HG03135 (cell line): ENCODE measurements around the gene L1CAM.
"Not testable (repeated sequence)": the region's sequence is repeated elsewhere in the genome, so short reads cannot be mapped to it uniquely, and the experiment has no call there.

Source experiments
- ATAC-seq: cut with Tn5 transposase; IDR thresholded peaks from one replicate; pipeline ENCODE4 v1.9.1; 2021; ENCODE audit warnings: mild to moderate bottlenecking, moderate library complexity; ENCODE audit not compliant: unreplicated experiment

L1CAM gene

GRCh38 chrX:153830640-153831428 is 55.1 kb downstream of the L1CAM start:
- ATAC-seq, result no peak

DNA sequence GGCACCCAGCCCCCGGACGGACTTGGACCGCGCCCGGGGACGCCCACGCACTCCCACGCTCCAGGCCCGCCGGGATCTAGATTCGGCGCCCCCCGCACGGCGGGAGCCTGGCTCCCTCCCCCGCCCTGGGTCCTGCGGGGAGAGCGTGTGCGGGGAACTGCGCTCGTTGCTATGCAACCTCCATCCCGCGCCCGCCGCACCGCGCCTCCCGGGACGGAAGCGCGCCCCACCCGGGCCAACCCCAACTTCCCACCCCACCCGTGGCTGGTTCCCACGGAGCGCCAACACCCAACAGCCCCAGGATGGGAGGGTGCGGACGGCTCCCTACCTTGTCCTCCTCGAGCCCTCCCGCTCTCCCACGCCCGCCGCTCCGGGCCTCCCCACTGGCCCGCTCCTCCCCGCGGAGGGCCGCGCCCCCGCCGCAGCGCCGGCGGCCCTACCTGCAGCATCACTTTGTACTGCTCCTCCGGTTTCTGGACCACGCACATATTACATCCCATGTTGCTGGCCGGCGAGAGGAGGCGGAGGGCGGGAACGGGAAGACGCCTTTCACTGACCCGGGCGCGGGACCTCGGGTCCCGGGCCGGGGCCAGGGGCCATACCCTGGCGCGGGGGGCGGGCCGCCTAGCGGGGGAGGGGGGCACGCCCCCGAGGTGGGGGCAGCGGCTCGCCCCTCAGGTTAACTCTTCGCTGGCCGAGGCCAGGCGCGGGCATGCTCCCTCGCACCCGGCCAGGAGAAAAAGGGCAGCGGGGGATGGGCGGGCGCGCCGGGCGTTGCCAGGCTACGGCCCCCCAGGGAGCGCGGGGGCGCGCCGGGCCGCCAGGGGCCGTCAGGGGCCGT is 56.0 kb downstream of the L1CAM start, which contains the start of gene PDZD4:
Gene PDZD4 (minus strand): TSS at position 746 of the 841 bp plus-strand sequence. CDS start 246 bp downstream, at position 500.
- ATAC-seq, result no peak

GRCh38 chrX:153829549-153829798 is 56.5 kb downstream of the L1CAM start:
- no peak for ATAC-seq

DNA sequence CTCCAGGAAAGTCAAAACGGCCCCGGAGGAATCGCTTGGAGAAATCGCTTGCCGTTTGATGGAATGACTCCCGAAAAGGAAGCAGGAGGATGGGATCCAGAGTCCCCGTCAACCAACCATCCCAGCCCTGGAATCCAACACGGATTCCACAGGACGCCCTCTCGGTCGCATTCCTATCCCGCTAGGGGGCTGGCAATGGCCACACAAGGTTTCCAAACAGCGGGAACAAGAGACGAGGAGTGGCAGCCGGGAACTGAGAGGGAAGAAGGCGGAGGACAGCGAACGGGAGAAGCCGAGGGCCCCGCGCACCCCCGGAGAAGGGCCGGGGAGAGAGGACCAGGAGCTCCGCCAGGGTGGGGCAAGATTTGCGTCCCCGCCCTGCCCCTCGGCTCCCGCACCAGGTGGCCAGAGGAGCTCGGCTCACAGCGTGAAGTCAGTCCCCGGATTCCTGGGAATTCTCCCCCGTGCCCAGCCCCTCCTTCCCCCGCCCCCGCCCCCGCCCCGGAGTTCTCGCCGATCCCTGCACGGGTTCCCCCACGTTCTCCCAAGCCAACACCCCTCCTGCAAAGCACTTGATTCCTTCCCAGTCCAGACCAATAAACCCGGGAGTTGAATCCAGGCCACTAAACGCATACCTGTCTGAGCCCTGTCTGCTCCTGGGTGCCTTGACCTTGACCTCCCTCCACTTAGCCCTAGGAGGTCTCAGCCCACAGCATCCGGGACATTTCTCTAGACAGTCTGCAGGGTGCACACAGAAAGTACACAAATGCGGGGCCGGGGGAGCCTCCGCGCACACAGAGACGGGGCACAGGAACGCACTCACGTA is 57.0 kb downstream of the L1CAM start:
- no peak for ATAC-seq

DNA sequence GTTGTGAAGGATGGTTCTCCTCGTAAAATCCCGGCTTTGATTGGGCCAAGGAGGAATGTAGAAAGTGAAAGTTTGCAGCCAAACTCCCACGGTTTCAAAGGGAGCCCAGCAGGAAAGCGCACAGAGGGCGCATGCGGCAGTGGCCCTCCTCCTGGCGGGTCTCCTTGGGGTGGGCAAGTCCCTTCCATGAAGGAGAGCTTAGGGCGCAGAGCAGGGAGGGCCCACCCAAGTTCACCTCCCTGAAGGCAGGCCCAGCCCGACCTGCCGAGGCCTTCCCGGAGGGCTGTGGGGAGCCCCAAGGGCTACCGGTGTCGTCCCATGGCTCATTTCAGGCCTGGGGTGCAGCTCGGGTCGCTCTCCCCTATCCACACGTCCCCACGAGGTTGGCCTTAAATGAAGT is 57.7 kb downstream of the L1CAM start:
- ATAC-seq, result no peak

GRCh38 chrX:153827903-153828302 is 58.1 kb downstream of the L1CAM start:
- no peak for ATAC-seq

DNA sequence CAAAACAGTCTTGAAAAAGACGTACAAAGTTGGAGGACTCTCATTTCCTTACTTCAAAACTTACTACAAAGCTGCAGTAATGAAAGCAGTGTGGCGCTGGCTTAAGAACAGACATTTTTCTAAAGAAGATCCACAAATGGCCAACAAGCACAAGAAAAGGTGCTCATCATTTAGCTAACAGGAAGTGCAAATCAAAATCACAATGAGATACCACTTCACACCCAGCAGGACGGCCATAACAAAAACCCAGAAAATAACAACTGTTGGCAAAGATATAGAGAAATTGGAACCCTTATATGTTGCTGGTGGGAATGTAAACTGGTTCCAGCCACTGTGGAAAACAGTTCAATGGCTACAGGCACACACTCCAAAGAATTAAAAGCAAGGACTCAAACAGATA is 59.0 kb downstream of the L1CAM start:
- no peak for ATAC-seq

- no peak for ATAC-seq
Observed at GRCh38 chrX:153825042-153825441, 60.9 kb downstream of the L1CAM start.

DNA sequence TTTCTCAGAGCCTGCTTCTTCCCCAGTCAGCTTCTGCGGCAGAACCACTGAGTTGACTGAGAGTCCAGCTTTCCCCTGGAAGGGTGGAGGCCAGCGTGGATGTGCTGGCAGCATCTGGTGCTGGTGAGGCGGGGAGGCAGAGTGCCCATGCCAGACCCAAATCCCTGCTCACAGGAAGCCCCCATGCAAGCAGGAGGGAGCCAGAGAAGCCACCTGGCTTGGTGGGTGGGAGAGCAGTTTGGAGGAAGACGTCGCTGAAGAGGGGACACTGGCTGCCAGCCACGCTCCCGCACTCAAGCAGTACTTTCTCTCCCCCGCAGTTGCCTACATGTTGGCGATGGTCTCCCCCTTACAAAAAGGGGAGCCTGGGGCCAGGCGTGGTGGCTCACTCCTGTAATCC is 61.6 kb downstream of the L1CAM start:
- ATAC-seq, result no peak

- ATAC-seq, result no peak
Observed at GRCh38 chrX:153821066-153821465, 64.9 kb downstream of the L1CAM start.

DNA sequence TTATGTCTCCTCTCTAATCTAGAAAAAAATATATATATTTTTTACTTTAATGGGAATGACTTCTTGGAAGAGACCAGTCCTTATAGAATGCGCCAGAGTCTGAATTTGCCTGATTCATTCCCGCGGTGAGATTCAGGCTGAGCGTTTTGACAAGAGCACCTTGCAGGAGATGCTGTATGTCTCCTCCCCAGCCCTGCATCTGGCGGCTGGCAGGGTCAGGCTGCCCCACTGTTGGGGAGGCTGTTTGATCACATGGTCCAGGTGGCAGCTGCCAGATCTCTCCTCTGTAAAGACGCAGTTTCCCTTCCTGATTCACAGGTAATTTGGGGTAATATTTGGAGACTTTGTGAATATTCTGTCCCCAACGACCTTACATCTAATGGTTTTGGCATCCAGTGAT is 65.4 kb downstream of the L1CAM start:
- ATAC-seq, result no peak

- ATAC-seq, result no peak
Observed at GRCh38 chrX:153819384-153820040, 66.5 kb downstream of the L1CAM start.

DNA sequence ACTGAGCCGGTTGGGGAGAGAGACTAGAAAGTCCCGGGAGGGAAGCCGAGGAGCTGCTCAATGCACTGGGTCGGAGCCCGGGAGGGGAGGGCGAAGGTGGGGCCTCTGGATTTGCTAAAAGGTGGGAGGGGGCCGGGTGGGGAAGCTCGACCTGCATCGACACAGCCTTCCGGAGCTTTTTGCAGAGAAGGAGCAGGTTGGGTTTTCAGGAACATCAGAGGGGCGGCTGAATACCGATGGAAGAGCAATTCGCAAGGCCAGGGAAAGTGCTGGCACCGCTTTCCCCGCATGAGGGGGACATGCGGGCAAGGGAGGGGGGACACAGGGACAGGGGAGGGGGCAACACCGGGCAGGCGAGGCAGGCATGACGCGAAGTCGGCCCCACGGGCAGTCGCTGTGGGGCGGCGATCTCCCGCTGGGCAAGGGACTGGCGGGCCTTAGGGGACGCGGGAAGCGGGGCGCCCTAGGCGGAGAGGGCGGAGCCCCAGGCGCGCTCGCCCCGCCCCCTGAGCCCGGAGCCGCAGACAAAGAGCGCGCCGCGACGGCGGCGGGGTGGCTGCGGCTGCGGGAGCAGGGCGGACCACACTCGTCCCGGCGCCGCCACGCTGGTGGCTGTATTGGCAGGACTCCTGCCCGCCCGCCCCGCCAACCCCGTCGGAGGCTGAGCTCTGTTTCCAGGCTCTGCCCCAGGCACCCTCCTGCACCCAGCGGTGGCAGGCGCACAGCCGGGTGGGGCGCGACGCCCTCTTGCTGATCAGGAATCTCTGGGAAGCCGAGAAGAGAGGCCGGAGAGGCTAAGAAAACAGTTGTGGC is 67.2 kb downstream of the L1CAM start:
- no peak for ATAC-seq

DNA sequence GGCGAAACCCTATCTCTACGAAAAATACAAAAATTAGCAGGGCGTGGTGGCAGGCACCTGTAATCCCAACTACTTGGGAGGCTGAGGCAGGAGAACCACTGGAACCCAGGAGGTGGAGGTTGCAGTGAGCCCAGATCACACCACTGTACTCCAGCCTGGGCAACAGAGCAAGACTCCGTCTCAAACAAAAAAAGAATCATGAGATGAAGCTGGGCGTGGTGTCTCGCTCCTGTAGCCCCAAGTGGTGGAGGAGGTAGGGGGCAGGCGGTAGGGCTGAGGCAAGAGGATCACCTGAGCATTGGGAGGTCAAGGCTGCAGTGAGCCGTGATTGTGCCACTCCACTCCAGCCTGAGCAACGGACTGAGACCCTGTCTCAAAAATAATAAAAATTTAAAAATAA is 67.9 kb downstream of the L1CAM start:
- not testable (repeated sequence) for ATAC-seq

GRCh38 chrX:153816831-153817690 is 68.9 kb downstream of the L1CAM start:
- ATAC-seq, result no peak

- ATAC-seq, result no peak
Observed at GRCh38 chrX:153814591-153815315, 71.2 kb downstream of the L1CAM start.

DNA sequence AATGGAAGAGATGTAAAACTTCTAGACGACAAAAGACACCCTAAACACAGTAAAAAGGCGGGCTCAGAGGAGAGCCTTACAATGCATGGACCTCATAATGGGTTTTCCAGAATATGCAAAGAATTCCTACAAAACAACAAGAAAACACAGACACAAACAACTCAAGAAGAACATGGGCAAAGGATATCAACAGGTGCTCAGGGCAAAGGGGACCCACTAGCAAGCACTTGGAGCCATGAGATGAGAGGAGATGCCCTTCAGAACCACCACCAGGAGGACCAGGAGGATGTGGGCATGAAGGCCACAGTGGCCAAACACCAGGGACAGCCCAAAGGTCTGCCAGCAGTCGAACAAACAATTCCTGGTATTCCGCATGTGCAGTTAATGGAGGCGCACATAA is 72.8 kb downstream of the L1CAM start:
- ATAC-seq, result no peak

DNA sequence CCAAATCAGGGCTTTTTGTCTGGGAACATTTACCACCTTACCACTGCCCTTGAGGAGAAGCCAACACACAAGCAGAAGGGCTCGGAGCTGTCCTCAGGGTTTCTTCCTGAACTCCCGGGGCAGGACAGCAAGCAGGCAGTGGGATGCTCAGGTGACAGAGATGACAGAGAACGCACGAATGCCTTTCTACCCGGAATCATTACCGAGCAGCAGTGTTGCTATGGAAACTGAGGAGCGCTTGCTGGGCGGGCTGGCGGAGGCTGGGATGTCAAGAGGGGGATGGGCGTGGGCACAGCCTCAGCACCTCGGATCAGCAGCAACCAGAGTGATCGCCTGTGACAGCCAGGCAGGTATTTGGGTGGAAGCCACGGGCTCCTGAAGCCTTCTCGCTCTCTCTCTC is 73.8 kb downstream of the L1CAM start:
- no peak for ATAC-seq
